ENCODE results near the gene ZNF304. TPM values are rescaled to one million over a fixed set of nuclear protein-coding genes. Genes with fewer than 3 reads are reported as not detected.
A peak's percentile ranks its signal among the peaks of the same experiment; 100 is the strongest.

Gene ZNF304
- total and polyA plus RNA-seq, 9 of the 15 experiments (the other 6 are each of a cell fraction or from before 2014, with no cell fraction given) = 0.82 to 5.5 (median 3.6) TPM

DNA sequence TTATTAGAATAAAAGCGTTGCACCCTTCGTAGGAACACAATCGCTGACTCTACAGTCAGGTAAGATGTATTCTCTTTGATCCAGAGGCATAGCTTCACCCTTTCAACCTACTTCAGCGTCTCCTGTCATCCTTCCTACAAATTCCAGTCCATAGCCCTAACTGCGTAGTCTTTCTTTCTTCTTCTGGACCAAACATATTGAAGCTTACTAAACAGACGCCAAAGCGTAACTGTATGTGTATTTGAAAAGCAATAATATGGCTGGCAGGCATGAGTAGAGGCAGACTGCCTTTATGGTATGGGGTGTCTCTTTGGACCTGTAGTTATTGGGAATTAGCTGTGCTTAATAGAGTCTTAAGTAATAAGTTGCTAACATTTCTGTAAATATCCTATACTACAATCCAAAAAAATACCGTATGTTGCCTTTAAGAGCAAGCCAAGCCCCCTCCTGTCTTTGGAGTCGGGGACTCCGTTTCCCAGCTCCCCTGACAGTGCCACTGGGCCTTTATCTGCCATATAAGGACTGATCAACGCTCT lies 38.2 kb downstream of the ZNF304 start (continued):
- TF ChIP-seq EZH2 (IDR thresholded peaks at IDR 0.05; ENCODE audit: borderline replicate concordance, low read depth, low read length) = no peak
- no peak for TF ChIP-seq ZNF316 (IDR thresholded peaks at IDR 0.05)
- no peak for TF ChIP-seq LARP7 (IDR thresholded peaks at IDR 0.05)
- no peak for TF ChIP-seq PKNOX1 (IDR thresholded peaks at IDR 0.05)
- no peak for TF ChIP-seq PHF8 (IDR thresholded peaks at IDR 0.05; ENCODE audit: borderline replicate concordance, low read length)
- TF ChIP-seq, protein P1, sequence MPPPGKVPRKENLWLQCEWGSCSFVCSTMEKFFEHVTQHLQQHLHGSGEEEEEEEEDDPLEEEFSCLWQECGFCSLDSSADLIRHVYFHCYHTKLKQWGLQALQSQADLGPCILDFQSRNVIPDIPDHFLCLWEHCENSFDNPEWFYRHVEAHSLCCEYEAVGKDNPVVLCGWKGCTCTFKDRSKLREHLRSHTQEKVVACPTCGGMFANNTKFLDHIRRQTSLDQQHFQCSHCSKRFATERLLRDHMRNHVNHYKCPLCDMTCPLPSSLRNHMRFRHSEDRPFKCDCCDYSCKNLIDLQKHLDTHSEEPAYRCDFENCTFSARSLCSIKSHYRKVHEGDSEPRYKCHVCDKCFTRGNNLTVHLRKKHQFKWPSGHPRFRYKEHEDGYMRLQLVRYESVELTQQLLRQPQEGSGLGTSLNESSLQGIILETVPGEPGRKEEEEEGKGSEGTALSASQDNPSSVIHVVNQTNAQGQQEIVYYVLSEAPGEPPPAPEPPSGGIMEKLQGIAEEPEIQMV (tag; conservative IDR thresholded peaks at IDR 0.05; ENCODE audit: low read depth) = no peak
- no peak for TF ChIP-seq ATF1 (CRISPR knock-in tag; IDR thresholded peaks at IDR 0.05)
- no peak for TF ChIP-seq ATF1 (tag; IDR thresholded peaks at IDR 0.05)
- no peak for TF ChIP-seq JUNB (CRISPR knock-in tag; conservative IDR thresholded peaks at IDR 0.05)
- no peak for TF ChIP-seq HNRNPH1 (optimal IDR thresholded peaks at IDR 0.05; ENCODE audit: low read depth, low read length)
- TF ChIP-seq, protein P2, sequence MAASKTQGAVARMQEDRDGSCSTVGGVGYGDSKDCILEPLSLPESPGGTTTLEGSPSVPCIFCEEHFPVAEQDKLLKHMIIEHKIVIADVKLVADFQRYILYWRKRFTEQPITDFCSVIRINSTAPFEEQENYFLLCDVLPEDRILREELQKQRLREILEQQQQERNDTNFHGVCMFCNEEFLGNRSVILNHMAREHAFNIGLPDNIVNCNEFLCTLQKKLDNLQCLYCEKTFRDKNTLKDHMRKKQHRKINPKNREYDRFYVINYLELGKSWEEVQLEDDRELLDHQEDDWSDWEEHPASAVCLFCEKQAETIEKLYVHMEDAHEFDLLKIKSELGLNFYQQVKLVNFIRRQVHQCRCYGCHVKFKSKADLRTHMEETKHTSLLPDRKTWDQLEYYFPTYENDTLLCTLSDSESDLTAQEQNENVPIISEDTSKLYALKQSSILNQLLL (CRISPR knock-in tag; IDR thresholded peaks at IDR 0.05; ENCODE audit: borderline replicate concordance) = no peak
- no peak for TF ChIP-seq CHD1 (IDR thresholded peaks at IDR 0.05; ENCODE audit: low read length)
- TF ChIP-seq TAF9B (IDR thresholded peaks at IDR 0.05; ENCODE audit: partially characterized antibody) = peak; percentile 21
- TF ChIP-seq, protein P3, sequence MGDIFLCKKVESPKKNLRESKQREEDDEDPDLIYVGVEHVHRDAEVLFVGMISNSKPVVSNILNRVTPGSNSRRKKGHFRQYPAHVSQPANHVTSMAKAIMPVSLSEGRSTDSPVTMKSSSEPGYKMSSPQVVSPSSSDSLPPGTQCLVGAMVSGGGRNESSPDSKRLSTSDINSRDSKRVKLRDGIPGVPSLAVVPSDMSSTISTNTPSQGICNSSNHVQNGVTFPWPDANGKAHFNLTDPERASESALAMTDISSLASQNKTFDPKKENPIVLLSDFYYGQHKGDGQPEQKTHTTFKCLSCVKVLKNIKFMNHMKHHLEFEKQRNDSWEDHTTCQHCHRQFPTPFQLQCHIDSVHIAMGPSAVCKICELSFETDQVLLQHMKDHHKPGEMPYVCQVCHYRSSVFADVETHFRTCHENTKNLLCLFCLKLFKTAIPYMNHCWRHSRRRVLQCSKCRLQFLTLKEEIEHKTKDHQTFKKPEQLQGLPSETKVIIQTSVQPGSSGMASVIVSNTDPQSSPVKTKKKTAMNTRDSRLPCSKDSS (IDR thresholded peaks at IDR 0.05; ENCODE audit: low read depth, partially characterized antibody) = no peak
- TF ChIP-seq RBM17 (IDR thresholded peaks at IDR 0.05; ENCODE audit: borderline replicate concordance, low read depth, low read length) = no peak
- no peak for TF ChIP-seq ATF7 (IDR thresholded peaks at IDR 0.05)
- TF ChIP-seq TCF7 (IDR thresholded peaks at IDR 0.05; ENCODE audit: borderline replicate concordance) = no peak
- TF ChIP-seq ZBTB11 (CRISPR knock-in tag; IDR thresholded peaks at IDR 0.05) = peak in 1 of 3 experiments; percentile 73; a peak in 1 of 6 replicates
- no peak for TF ChIP-seq CBX2 (IDR thresholded peaks at IDR 0.05; ENCODE audit: insufficient read depth, low read length, poor library complexity, severe bottlenecking)
